ENCODE data around the gene BMP6. TPM values are rescaled to one million over a fixed set of nuclear protein-coding genes. Genes with fewer than 3 reads are reported as not detected.

Gene BMP6
- total RNA-seq, 1 experiment from 2014 or later = 0.28 TPM

DNA sequence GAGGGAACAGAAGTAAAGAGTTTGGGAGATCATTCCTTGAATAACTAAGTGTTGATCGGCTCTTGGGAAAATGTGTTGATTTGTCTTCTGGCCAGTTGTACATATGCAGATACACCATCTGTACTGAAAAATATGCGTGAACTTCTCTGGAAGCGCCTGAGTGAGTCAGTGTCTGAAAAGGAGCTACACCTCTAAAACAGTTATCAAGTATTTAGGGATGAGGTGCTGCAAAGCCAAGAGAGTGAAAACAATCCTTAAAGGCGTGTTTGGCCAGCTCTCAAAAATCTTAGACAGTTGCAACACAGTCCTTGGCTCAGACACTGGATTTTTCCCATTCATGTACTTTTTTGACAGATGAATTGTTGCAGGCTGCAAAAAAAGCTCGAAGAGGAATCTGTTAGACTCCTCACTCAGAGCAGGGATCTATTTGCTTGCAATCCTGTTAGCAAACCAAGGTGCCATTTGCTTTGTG lies 61.3 kb downstream of the BMP6 start:
- Histone ChIP-seq H3K4me1 (ENCODE audit: insufficient read depth, low read length) (no peaks in the 10 kb centered on the region), H3K27ac (ENCODE audit: insufficient read length, low read depth, low read length) (no peak overlapping the region), H2BK12ac (ENCODE audit: insufficient read length, low read depth, low read length) (no peak overlapping the region), H4K5ac (ENCODE audit: insufficient read length, low read depth, low read length) (no peak overlapping the region), H2BK20ac (ENCODE audit: low read depth, low read length, poor library complexity, severe bottlenecking) (no peak overlapping the region), H3K79me2 (ENCODE audit: insufficient read depth, low read length) (no peaks in the 10 kb centered on the region), H2BK5ac (ENCODE audit: insufficient read length, low read length) (no peak overlapping the region), H4K8ac (replicated peaks; ENCODE audit: insufficient read length, low read depth, low read length) (no peak overlapping the region), H3K27me3 (ENCODE audit: insufficient read depth, low read length) (no peaks in the 10 kb centered on the region), H3K56ac (ENCODE audit: insufficient read length, low read depth, low read length) (no peak overlapping the region), H3K14ac (ENCODE audit: insufficient read depth, low read length) (no peak overlapping the region), H4K20me1 (ENCODE audit: control insufficient read depth, insufficient read depth, insufficient read length) (no peaks in the 10 kb centered on the region), H4K91ac (ENCODE audit: insufficient read length, low read depth, low read length) (no peak overlapping the region), H3K4me2 (ENCODE audit: insufficient read depth, insufficient read length, low read length) (no peak overlapping the region), H3K9ac (ENCODE audit: extremely low read depth, insufficient read length, low read length) (no peak overlapping the region), H2AK5ac (ENCODE audit: insufficient read length, low read length) (no peak overlapping the region), H3T11ph (ENCODE audit: low read length) (no peak overlapping the region), H2BK120ac (ENCODE audit: low read depth, low read length, poor library complexity, severe bottlenecking) (no peak overlapping the region), H3K4ac (ENCODE audit: low read depth, low read length) (no peak overlapping the region), H2BK15ac (ENCODE audit: low read depth, low read length) (no peak overlapping the region), H3K23ac (ENCODE audit: insufficient read length, low read depth, low read length) (no peak overlapping the region), H2AFZ (ENCODE audit: low read length) (no peak overlapping the region), H3K23me2 (ENCODE audit: insufficient read length, low read depth, low read length, poor library complexity, severe bottlenecking) (no peaks in the 10 kb centered on the region), H3K18ac (ENCODE audit: insufficient read length, low read depth, low read length) (no peak overlapping the region), H3K79me1 (ENCODE audit: insufficient read depth, low read depth, low read length, poor library complexity, severe bottlenecking) (no peaks in the 10 kb centered on the region), H3K9me3 (ENCODE audit: control insufficient read depth, low read depth, low read length) (no peaks in the 10 kb centered on the region)
- no peaks in the 10 kb centered on the region for H3K4me1 Mint-ChIP-seq
- TF ChIP-seq, protein P1, sequence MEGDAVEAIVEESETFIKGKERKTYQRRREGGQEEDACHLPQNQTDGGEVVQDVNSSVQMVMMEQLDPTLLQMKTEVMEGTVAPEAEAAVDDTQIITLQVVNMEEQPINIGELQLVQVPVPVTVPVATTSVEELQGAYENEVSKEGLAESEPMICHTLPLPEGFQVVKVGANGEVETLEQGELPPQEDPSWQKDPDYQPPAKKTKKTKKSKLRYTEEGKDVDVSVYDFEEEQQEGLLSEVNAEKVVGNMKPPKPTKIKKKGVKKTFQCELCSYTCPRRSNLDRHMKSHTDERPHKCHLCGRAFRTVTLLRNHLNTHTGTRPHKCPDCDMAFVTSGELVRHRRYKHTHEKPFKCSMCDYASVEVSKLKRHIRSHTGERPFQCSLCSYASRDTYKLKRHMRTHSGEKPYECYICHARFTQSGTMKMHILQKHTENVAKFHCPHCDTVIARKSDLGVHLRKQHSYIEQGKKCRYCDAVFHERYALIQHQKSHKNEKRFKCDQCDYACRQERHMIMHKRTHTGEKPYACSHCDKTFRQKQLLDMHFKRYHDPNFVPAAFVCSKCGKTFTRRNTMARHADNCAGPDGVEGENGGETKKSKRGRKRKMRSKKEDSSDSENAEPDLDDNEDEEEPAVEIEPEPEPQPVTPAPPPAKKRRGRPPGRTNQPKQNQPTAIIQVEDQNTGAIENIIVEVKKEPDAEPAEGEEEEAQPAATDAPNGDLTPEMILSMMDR (conservative IDR thresholded peaks at IDR 0.05) = no peak
- peaks cover 4% of the 10 kb centered on the region for H3K27me3 Mint-ChIP-seq (ENCODE audit: low read depth)
- DNase-seq = no peak
- peaks cover 0 to under 1% of the 10 kb centered on the region in 2 experiments; a peak in 1 of 5 replicates for H3K9me3 Mint-ChIP-seq
- WGBS (ENCODE audit: extremely low coverage, insufficient read length, low lambda C conversion rate) = no CpG with 5 or more reads among the region's 5 CpGs
- no peak overlapping the region for H3K27ac Mint-ChIP-seq
- H3K36me3 Mint-ChIP-seq (ENCODE audit: insufficient read depth in 1 of 3, low read depth in 3 of 3) = no peaks in the 10 kb centered on the region
- H3K4me3 Mint-ChIP-seq = no peak overlapping the region
